Activated T-cell treated with anti-CD3 and anti-CD28 coated beads, Interleukin-2, amount 50 U/mL, for 1 hour (primary cell): ENCODE results near the gene OBP2B.
"Not testable (repeated sequence)": the region's sequence is repeated elsewhere in the genome, so short reads cannot be mapped to it uniquely, and the experiment has no call there.

Experiments used
- DNase-seq: peaks from one replicate; pipeline ENCODE4 v3.0.0-alpha.2; 2020

Gene OBP2B

DNA sequence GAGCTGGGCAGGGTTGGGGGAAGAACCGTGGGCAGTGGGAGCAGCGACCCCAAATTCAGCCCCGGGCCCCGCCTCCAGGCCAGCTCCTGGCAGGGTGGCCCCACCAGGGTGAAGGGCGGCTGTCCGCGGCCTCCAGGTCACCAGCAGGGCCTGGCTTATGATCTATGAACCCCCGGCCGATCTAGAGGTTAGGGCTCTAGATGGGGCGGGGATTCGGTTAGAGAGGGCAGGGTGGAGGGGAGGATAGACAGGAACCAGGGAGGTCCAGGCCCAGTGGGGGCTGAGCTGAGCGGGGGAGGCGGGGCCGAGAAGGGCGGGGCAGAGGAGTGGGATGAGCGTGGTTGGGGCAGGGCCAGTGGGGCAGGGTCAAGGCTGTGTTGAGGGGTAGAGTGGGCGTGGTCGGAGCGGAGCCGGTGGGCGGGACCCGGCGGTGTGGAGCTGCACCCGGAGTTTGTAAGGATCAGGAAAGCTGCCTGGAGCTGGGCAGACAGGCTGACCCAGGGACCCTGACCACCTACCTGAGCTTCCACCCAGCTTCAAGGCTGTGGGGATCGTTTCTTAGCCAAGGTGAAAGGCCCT is 29.3 kb upstream of the OBP2B start:
- DNase-seq: peak; percentile 48

DNA sequence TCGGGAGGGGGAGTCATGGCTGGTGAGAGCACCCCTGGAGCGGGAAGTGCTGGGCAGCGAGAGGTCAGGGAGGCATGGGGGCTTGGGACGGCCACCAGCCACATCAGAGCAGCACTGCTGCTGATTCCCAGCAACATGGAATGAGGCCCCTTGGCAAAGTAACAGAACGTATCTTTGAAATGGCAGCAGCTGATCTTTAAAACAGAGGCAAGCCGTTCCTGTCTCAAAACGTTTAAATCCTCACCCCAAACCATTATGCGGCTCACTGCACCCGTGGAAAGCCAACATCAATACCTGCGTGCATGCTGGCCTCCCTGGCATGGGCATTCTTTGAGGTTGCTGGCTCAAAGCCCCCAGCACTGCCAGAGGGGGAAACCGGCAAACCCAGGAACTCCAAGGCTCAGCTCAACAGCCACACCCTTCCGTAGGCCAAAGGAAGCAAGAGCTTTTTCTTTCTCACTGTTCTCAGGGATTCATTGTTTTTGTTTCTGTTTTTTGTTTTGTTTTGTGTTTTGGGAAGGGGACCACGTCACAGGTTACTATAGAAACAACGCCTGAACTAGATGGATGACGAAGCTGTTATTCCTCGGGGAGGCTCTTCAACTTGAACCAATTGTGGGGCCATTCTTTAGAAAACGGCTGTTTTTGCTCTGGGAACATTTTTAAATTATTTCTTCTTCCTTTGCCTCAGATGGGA is 28.1 kb upstream of the OBP2B start:
- no peak for DNase-seq

DNA sequence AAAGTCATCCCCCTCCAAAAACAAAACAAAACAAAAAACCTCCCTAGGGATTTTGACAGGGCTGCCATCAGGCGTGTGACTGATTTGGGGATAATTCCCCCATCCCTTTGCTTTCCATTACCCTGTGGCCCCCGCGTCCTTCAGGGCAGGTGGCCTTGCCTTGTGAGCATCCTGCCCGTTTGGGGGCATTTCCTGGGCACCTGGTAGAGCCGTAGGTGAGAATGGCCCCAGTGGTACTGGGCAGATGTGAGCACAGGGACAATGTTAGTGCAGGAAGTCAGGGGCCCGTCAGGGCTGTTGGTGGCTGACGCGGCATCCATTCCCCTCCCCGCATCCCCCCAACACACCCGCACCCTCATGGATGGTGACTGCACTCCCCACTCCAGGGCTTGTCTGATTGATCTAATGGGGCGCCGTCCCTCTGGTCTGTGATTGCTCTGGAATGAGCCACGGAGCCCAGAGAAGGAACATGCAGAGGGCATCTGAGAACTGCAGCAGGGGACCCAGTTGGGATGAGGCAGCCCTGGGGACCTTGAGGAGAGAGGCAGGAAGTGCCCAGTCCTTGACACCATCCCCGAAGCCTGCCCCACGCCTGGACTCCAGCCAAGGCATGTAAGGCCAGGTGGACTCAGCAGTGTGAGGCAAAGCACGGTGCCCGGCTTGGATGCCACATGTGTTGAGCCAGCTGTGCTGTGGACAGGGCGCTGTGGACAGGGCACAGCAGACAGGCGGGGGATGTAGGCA is 27.4 kb upstream of the OBP2B start:
- not testable (repeated sequence) for DNase-seq

DNA sequence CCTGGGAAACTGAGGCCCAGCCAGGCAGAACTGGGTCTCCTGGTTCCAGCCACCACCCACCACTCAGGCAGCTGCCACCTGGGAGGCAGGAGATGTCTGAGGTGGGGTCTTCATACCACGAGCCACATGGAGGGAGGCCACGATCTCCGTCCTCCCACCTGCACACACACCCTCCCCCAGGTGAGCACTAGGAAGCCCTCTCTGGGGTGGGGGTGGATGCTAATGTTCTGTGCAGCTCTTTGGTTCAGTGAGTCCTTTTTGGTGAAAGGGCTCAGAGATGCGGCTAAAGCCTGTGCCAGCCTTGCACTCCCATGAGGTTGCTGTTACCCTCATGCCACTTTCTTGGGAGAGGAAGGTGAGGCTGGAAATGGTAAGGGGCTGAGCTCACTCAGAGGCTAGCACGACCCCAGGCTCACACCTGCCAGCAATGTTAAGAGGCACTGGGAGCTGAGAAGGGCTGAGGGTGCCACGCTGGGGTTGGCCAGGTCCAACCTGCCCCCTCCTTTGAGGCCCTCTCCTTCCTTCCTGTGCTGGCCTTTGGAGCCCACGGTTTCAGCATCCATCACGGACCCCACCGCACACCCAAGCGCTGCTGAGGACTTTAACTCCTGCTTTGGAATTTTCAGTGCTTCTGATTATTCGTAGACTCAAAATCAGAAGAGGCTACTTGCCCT is 26.6 kb upstream of the OBP2B start:
- DNase-seq: no peak

DNA sequence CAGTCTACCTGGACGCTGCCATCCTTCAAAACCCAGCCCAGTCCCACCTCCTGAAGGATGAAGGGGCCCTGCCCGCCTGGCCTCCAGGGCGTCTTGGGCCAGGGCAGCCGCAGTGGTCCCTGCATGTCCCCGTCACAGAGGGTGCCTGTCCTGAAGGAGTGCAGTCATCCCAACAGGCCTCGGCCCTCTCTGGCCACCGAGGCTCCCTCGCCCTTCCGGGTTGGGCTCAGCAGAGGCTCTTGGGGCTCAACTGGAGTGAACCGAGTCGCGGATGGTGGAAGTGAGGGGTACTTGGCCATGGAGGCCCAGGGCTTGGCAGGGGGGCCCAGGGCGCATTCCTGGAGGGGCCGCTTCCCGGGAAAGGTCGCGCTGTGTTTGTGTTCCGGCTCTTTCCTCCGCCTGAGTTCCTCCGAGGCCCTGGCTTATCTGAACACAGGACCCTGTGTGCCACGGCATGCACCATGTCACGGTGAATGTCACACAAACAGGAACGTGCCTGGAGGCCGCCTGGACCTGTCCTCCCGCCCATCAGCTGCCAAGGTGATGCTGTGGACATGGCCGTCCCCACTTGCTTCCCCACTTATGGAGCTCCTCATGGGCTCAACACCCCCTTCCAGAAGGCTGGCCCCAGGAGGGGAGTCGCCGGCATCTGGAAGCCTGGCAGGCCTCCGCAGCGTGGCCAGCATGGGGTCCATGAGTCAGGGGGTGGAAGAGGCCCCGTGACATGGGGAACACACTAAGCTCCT is 25.7 kb upstream of the OBP2B start:
- DNase-seq: no peak

DNA sequence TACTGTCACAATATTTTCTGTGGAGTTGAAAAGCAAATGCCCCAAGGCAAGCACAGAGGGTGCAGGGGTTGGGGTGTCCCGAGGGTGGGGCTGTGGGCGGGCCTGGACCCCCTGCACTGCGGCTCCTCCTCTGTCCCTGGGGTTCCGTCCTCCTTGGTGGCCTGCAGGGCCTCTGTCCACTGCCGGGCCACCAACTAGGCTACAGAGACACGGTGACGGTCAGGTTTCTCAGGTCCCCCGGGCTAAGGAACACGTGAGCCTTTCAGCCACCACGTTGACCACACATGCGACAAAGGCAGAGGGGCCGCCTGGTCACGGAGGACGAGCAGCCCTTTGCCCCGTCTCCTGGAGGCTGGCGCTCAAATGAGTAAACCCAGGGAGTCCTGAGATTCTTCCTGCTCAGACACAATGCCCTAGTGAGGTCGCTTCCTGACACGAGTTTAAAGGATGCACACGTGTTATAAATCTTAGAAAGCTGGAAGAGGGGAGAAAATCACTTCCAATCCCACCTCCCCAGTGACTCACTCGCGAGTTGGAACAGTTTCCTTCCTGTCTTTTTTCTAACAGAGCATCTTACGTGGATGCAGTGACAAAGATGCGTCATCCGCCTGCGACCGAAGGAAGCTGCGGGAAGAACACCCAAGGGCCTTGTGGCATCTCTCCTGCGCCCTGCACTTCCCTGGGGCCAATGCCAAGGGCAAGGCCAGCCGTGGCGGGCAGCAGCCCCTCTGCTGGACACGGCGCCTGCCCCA is 24.8 kb upstream of the OBP2B start:
- no peak for DNase-seq

DNA sequence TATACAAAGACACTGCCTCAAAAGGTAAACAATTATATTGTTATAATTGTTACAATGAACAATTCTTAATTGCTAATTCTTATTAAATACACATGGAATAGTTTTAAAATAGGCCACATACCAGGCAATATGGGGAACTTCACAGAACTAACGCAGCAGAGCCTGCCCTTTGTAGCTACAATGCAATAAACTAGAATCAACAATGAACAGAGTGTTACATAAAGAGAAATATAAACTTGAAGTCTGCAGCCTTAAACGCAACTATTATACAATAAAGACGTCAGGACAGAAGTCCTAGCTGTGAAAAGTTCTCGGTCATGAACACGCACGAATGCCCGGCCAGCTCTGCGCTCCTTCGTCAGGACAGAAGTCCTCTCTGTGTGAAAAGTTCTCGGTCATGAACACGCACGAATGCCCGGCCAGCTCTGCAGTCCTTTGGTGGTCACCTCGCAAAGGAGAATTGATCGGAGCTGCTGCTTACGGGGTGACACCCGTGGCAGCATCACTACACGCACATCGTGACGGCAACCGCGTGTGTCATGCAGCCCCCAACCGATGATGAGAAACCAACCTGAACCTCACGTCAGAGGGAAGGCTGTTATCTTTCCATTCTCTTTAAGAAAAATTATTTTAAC is 23.0 kb upstream of the OBP2B start:
- DNase-seq: not testable (repeated sequence)

DNA sequence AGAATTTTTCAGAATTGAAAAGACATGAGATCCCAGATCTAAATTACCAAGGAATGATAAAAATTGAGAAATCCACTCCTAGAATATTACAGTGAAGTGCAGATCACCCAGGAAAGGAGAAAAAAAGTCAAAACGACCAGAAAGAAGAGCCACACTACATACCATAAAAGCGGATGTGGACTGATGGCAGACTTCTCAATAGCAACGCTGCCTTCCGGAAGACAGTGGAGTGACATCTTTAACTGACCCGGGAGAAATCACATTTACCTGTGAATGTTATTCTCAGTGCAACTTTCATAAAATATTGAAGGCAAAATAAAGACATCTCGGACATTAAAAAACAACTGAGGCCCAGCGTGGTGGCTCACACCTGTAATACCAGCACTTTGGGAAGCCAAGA is 21.5 kb upstream of the OBP2B start:
- DNase-seq: not testable (repeated sequence)

DNA sequence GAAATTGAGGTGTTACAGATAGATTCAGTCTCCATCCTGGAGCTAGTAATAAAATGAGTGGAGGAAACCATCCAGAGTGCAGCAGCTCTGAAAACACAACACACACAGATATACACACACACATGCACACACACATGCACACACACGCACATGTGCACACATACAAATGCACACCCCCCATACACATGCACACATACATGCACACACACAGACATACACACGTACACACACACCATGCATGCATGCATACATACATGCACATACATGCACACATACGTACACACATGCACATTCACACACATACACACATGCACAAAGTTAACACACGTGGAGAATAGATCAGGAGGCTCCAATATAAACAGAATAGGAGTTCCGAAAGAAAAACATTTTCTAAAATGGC is 21.0 kb upstream of the OBP2B start:
- DNase-seq: no peak

DNA sequence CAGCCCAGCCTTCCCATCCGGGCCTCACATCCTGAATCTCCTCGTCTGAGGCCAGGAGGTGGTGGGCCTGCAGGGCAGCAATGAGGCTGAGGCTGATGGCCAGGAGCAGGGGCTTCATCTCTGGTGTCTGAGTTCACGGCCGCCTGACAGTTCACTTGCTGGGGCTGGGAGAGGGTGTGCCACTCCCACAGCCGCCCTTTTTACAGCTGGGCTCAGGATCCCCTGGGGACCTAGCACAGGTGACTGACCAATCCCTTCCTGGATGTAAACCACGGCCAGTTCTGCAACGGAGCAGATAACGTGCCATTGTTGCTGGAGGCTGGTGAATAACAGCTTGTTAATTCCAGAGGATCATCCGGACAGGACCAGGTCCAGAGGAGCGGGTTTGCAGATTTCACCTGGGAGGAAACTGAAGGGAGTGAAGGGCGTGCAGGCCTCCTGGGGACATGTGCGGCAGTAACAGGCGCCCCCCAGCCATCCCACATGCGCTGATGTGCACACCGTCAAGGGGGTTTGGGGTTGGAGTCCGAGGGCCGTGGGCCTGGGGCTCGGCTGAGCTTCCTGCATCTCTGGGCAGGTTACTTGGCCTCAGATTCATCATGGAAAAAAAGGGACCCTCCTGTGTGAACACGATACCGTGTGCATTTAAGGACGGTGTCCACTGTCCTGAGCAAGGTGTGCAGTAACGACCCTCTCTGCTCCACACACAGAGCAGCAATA is 19.6 kb upstream of the OBP2B start:
- not testable (repeated sequence) for DNase-seq

DNA sequence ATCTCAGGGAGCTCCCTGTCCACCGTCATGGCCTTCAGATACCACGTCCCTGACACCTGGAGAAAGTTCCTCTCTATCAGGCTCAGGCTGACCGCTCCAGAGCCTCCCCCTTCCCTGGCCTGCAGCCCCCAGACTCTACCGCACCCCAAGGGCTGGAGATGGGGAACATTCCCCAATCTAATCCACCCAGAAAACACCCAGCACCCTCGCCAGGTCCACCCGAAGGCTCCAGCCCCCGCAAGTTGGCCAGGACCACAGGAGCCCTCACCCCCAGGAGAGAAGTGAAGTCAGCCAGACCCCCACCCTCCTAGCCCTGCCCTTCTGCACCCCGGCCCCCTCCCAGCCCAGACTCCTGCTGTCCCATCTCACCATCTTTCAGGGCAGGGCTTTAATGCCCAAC is 18.9 kb upstream of the OBP2B start:
- DNase-seq: not testable (repeated sequence)

DNA sequence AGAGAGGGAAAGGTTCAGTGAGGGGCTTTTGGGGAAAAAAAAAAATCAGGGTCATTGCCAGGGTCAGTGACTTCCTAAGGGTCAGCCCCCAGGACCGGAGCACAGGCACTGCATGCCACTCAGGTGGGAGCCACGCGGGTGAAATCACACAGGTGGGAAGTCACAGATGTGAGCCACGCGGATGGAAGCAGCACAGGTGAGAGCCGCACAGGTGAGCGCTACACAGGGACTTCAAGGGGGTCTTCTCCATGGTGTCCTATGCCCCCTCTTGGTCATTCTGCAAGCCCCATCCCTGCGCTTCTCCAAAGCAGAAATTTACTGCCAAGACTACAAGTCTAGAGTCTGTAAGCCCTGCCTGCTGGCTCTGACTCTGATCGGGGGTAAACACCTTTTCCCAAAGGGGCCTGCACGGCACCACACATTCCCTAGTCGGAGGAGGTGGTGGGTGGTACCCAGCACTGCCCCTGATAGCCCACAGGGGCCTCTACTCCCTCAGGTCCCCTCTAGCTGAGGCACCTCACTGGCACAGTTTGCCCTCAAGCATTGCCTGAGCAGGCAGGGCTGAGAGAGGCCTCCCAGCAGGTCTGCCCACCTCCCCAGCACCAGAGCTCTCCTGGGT is 18.3 kb upstream of the OBP2B start:
- DNase-seq: no peak

DNA sequence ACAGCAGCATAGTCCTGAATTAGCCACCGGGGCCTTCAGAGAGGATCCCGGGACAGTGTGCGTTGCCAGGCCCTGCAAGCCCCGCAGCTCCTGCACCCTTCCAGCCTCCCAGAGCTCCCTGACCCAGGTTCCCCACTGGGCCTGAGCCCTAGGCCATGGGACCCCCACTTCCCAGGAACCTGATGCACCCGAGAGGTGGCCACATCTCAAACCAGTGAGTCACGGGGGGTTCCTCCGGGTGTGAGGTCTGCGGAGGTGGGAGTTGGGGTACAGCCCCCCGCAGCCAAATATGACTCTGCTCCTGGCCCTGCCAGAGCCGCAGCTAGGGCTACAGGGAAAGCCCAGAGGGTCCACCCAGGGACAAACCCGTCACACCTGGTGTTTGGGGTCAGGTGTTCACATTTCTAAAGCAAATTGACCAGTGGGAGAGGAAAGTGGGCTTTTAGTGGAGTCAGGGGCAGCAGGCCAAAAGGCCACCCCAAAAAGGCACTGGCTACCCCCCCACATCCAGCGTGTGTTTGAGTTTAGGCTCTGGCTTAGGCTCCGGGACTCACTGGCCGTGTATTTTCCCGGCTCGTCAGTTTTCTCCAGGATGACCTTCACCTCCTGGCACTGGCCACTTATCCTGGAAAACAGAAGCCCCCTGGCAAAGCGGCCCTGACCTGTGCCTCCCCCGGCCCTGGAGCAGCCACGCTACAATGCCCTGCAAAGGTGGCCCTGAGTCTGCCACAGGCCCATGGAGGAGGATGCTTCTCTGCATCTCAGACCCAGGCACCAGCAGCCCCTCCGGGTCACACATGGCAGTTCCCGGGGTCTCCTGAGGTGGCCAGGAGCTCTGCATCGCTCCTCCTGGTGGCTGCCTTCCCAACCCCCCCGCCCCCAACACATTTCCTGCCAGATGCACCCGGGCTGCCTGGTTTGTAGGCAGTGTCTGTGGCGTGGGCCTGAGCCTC is 17.4 kb upstream of the OBP2B start:
- DNase-seq: no peak

DNA sequence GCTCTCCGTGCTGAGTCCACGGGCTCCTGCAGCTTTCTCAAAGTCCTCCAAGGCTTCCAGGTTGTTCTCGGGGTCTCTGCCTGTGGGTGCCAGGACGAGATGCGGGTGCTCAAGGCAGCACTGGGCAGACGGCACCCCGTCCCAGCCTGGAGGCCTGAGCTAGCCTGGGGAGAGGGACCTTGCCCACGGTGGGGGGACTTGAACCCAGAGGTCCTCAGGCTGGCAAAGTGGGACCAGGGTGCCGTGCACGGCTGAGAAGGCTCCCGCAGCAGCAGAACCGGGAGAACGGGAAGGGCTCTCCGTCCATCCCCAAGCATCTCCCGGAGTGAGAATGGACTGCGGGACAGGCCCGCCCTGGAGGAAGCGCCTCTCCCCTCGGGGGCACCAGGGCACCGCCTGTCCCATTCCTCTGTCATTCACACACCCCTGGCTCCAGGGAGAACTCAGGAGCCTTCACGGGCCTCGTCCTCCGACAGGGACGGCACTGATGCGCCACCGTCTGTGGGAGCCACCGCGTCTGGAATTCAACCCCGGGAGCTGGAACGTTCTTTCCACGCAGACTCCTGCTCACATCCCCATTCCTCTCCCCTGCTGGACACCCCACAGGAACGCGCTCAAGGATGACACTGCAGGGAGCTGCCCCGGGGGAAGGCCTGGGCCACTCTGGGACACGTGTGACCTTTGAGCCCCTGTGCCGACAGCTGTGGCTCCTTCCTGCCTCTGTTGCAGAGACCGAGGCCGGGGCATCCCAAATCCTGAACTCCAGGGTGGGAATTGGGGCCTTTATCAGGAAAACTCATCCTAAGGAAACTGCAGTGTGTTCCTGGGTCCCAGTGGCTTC is 16.3 kb upstream of the OBP2B start:
- DNase-seq: no peak

DNA sequence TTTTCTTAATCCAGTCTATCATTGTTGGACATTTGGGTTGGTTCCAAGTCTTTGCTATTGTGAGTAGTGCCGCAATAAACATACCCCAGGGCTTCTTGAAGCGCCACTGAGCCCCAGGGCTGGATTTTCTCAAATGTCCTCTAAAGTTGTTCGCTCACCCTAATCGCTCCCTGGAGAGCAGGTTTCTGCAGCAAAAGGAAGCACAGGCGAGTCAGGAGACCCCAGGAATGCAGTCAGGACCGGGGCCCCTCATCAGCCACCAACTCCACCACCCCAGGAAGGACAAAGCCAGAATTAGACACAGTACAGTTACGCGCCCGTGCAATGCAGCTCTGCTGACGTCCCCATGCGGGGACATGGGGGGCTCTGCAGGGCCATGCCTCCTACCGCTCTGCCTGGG is 15.7 kb upstream of the OBP2B start:
- DNase-seq: no peak

DNA sequence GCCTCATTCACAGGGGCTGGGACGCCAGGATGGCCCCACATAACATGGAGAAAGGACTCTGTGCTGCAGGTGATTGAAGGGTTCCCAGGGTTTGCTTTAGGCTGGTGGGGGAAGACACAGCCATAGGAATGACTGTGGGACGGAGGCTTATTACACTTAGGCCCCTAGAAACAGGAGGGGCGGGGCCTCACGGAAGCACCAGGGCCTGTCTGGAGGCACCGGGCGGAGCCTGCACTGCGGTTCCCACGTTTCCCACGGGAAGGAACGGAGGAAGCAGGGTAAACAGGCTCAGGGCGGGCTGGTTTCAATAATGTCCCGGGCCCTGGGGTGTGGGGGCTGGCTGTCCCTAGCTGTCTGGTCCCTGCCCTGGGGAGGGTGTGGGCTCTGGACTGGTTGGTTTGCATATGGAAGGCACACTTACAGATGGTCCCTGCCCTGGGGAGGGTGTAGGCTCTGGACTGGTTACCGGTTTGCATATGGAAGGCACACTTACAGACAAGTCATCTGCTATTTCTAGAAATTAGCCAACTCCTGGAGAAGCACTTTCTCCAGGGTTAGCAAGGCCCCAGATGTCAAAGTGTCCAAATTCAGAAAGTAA is 14.2 kb upstream of the OBP2B start:
- DNase-seq: not testable (repeated sequence)

DNA sequence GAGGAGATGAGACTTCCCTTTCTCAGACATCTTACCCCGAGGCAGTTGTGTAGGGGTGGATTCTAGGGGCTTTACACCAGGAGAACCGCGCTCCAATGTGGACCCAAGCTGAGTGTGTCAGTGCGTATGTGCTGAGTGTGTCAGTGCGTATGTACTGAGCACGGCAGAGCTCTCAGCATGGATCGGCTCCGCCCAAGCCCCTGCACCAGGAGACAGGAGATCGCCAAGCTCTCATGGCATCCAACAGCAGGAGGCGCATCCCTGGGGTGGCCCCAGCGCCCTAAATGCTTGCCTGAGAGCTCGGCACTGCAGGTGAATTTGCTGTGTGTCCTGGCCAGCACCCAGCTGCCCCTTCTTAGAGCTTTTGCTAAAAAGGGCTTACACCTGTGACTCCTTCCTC is 12.9 kb upstream of the OBP2B start:
- not testable (repeated sequence) for DNase-seq
